Mucosa of rectum (tissue), 2 donors: ENCODE measurements around the gene ZNF512B.

Experiments used
- H3K27ac ChIP-seq, 2 donors: one replicate each; pipeline ENCODE4 v1.7.0; 2013; ENCODE audit warnings: inconsistent platforms in 2 of 2, low read depth in 2 of 2, low read length in 2 of 2
- H3K27me3 ChIP-seq, 2 donors: one replicate each; pipeline ENCODE4 v1.7.0; 2013; ENCODE audit warnings: low read length in 2 of 2; ENCODE audit not compliant: control insufficient read depth in 2 of 2, insufficient read depth in 2 of 2
- H3K36me3 ChIP-seq, 2 donors: one replicate each; pipeline ENCODE4 v1.7.0; 2013; ENCODE audit warnings: low read length in 2 of 2; ENCODE audit not compliant: control insufficient read depth in 2 of 2, insufficient read depth in 2 of 2
- H3K4me1 ChIP-seq, 2 donors: one replicate each; pipeline ENCODE4 v1.7.0; 2013; ENCODE audit warnings: low read length in 2 of 2, mild to moderate bottlenecking in 1 of 2; ENCODE audit not compliant: control insufficient read depth in 2 of 2, insufficient read depth in 2 of 2
- H3K4me3 ChIP-seq, 2 donors: one replicate each; pipeline ENCODE4 v1.7.0; 2013; ENCODE audit warnings: low read length in 2 of 2
- H3K9ac ChIP-seq, 2 donors: one replicate each; pipeline ENCODE4 v1.7.0; 2013; ENCODE audit warnings: low read length in 2 of 2, low read depth in 1 of 2, mild to moderate bottlenecking in 1 of 2
- H3K9me3 ChIP-seq, 2 donors: one replicate each; pipeline ENCODE4 v1.7.0; 2013; ENCODE audit warnings: low read length in 2 of 2; ENCODE audit not compliant: control insufficient read depth in 2 of 2
- donor health status: healthy.
- donor health status: Normal muscosa, but diverticular disease.

Gene ZNF512B

GRCh38 chr20:63950701-63951397, 18.9 kb downstream of the ZNF512B start:
- H3K9me3 ChIP-seq = no peaks in the 10 kb centered on the region
- peaks cover 0 to 11% of the 10 kb centered on the region in 2 donors for H3K36me3 ChIP-seq
- peak overlapping the region; percentile 14 to 40 for H3K9ac ChIP-seq
- H3K27ac ChIP-seq = peak overlapping the region; percentile 75 to 77
- H3K4me1 ChIP-seq = peaks cover 59 to 65% of the 10 kb centered on the region in 2 donors
- H3K27me3 ChIP-seq = no peaks in the 10 kb centered on the region
- H3K4me3 ChIP-seq = no peak overlapping the region

- peaks cover 30 to 36% of the 10 kb centered on the region in 2 donors for H3K36me3 ChIP-seq
- H3K9ac ChIP-seq = no peak overlapping the region
- no peak overlapping the region for H3K4me3 ChIP-seq
- peaks cover 42 to 46% of the 10 kb centered on the region in 2 donors for H3K4me1 ChIP-seq
- H3K27me3 ChIP-seq = no peaks in the 10 kb centered on the region
- no peaks in the 10 kb centered on the region for H3K9me3 ChIP-seq
- peak overlapping the region; percentile 62 to 81 for H3K27ac ChIP-seq
Observed at GRCh38 chr20:63947638-63948456, 21.9 kb downstream of the ZNF512B start.

- Histone ChIP-seq H3K4me1 (peaks cover 34 to 42% of the 10 kb centered on the region in 2 donors), H3K36me3 (peaks cover 31 to 38% of the 10 kb centered on the region in 2 donors), H3K27ac (no peak overlapping the region), H3K27me3 (no peaks in the 10 kb centered on the region), H3K4me3 (no peak overlapping the region), H3K9ac (no peak overlapping the region), H3K9me3 (no peaks in the 10 kb centered on the region)
Observed at GRCh38 chr20:63946986-63947637, 22.6 kb downstream of the ZNF512B start.

GRCh38 chr20:63945921-63946920, 23.5 kb downstream of the ZNF512B start:
- H3K27ac ChIP-seq = no peak overlapping the region
- H3K9me3 ChIP-seq = no peaks in the 10 kb centered on the region
- peaks cover 31 to 39% of the 10 kb centered on the region in 2 donors for H3K36me3 ChIP-seq
- no peak overlapping the region for H3K4me3 ChIP-seq
- no peak overlapping the region for H3K9ac ChIP-seq
- H3K4me1 ChIP-seq = peaks cover 27 to 35% of the 10 kb centered on the region in 2 donors
- no peaks in the 10 kb centered on the region for H3K27me3 ChIP-seq

- H3K4me1 ChIP-seq = peaks cover 17 to 26% of the 10 kb centered on the region in 2 donors
- H3K9me3 ChIP-seq = no peaks in the 10 kb centered on the region
- no peak overlapping the region for H3K4me3 ChIP-seq
- no peak overlapping the region for H3K9ac ChIP-seq
- no peaks in the 10 kb centered on the region for H3K27me3 ChIP-seq
- H3K27ac ChIP-seq = no peak overlapping the region
- peaks cover 39 to 49% of the 10 kb centered on the region in 2 donors for H3K36me3 ChIP-seq
Observed at GRCh38 chr20:63945031-63945658, 24.6 kb downstream of the ZNF512B start.

GRCh38 chr20:63944078-63944941, 25.4 kb downstream of the ZNF512B start:
- Histone ChIP-seq H3K9me3 (no peaks in the 10 kb centered on the region), H3K27ac (no peak overlapping the region), H3K27me3 (no peaks in the 10 kb centered on the region), H3K9ac (no peak overlapping the region), H3K36me3 (peaks cover 41 to 52% of the 10 kb centered on the region in 2 donors), H3K4me1 (peaks cover 8 to 18% of the 10 kb centered on the region in 2 donors), H3K4me3 (no peak overlapping the region)

GRCh38 chr20:63943808-63944077, 26.0 kb downstream of the ZNF512B start:
- Histone ChIP-seq H3K27ac (no peak overlapping the region), H3K4me1 (peaks cover 3 to 13% of the 10 kb centered on the region in 2 donors), H3K36me3 (peaks cover 41 to 52% of the 10 kb centered on the region in 2 donors), H3K4me3 (no peak overlapping the region), H3K9ac (no peak overlapping the region), H3K9me3 (no peaks in the 10 kb centered on the region), H3K27me3 (no peaks in the 10 kb centered on the region)

- H3K36me3 ChIP-seq = peaks cover 41 to 52% of the 10 kb centered on the region in 2 donors
- H3K9ac ChIP-seq = no peak overlapping the region
- H3K4me1 ChIP-seq = peaks cover 0 to 9% of the 10 kb centered on the region in 2 donors
Observed at GRCh38 chr20:63942969-63943807, 26.5 kb downstream of the ZNF512B start.

More at GRCh38 chr20:63942969-63943807, 26.5 kb downstream of the ZNF512B start:
- no peaks in the 10 kb centered on the region for H3K27me3 ChIP-seq
- no peaks in the 10 kb centered on the region for H3K9me3 ChIP-seq
- H3K4me3 ChIP-seq = no peak overlapping the region
- H3K27ac ChIP-seq = peak overlapping the region; percentile 40 to 71
